K562 (cell line): ENCODE measurements around the gene FBXL3. TPM values are rescaled to one million over a fixed set of nuclear protein-coding genes. Genes with fewer than 3 reads are reported as not detected.
"Not testable (repeated sequence)": the region's sequence is repeated elsewhere in the genome, so short reads cannot be mapped to it uniquely, and the experiment has no call there.

Source experiments
- ATAC-seq: fragments of 200-7000 bp; cut with Tn5 transposase; 3 replicates; pipeline ENCODE4 v1.9.1; 2020; ENCODE audit warnings: moderate library complexity
- BruUV-seq: library from RNA; stranded (reverse); fragments of 400-500 nt; replicated peaks from 2 replicates; lab custom pipeline; 2021; lab: Mats Ljungman, UMichigan
- CTCF ChIA-PET: fragments of 300-600 bp; formaldehyde crosslinking; extraction: SDS; loops from one replicate; lab custom pipeline; 2021; ENCODE audit warnings: low intra/inter-chr PET ratio; lab: Yijun Ruan, JAX
- POLR2A ChIA-PET: fragments of 300-600, 350-650 bp; sonication (Branson Sonifier 250); formaldehyde crosslinking; extraction: SDS; loops from one replicate; lab custom pipeline; 2021; ENCODE audit warnings: antibody characterized with exemption, inconsistent platforms; lab: Yijun Ruan, JAX
- DNase-seq, 4 experiments: peaks; one replicate each; pipeline versions ENCODE4 v3.0.0 to v3.0.0-alpha.2; 2011 to 2018; ENCODE audit warnings: low spot score in 3 of 4, mixed read lengths in 3 of 4; ENCODE audit errors: extremely low read depth in 1 of 4
- FAIRE-seq: peaks from 2 replicates; lab custom pipeline; 2011; peaks lifted over from hg19 to GRCh38; lab: Jason Lieb, UNC
- H2AFZ ChIP-seq: 2 replicates; pipeline ENCODE4 v1.6.0; 2011; ENCODE audit warnings: low read depth, low read length, control low read depth, inconsistent platforms
- H3K27ac ChIP-seq: fragments of 200-600 bp; 3 replicates; pipeline ENCODE4 v1.8.0; 2011; ENCODE audit warnings: low read depth, mild to moderate bottlenecking, control low read depth, inconsistent platforms, low read length, moderate library complexity, mixed read lengths; ENCODE audit errors: extremely low read depth
- H3K27me3 ChIP-seq, 2 experiments: fragments of 300-600 bp in 1 of 2; 2 replicates in 1 of 2; 3 replicates in 1 of 2; pipeline versions ENCODE4 v1.6.0 to v1.8.0; 2011; ENCODE audit warnings: inconsistent platforms in 2 of 2, low read length in 2 of 2, mild to moderate bottlenecking in 1 of 2, mixed read lengths in 1 of 2, moderate library complexity in 1 of 2; ENCODE audit not compliant: control insufficient read depth in 2 of 2, insufficient read depth in 2 of 2
- H3K36me3 ChIP-seq: fragments of 300-600 bp; 3 replicates; pipeline ENCODE4 v1.8.0; 2011; ENCODE audit warnings: mild to moderate bottlenecking, low read length, inconsistent platforms; ENCODE audit not compliant: control insufficient read depth, insufficient read depth
- H3K4me1 ChIP-seq, 2 experiments: fragments of 200-600 bp in 1 of 2; replicated peaks in 1 of 2; 2 replicates in 1 of 2; 3 replicates in 1 of 2; pipeline versions ENCODE4 v1.5.1 to v1.8.0; 2011; ENCODE audit warnings: inconsistent platforms in 2 of 2, low read length in 2 of 2, mild to moderate bottlenecking in 1 of 2, mixed read lengths in 1 of 2, moderate library complexity in 1 of 2; ENCODE audit not compliant: control insufficient read depth in 2 of 2, insufficient read depth in 2 of 2
- H3K4me2 ChIP-seq: 2 replicates; pipeline ENCODE4 v1.6.1; 2011; ENCODE audit warnings: low read length, control low read depth, inconsistent platforms, mixed read lengths; ENCODE audit not compliant: insufficient read depth
- H3K4me3 ChIP-seq: fragments of 200-600 bp; sonication (generic), shearing (Covaris generic); 2 replicates; pipeline ENCODE4 v1.5.1; 2016; ENCODE audit warnings: control low read depth, inconsistent platforms
- H3K79me2 ChIP-seq: fragments of 200-600 bp; 3 replicates; pipeline ENCODE4 v1.8.0; 2011; ENCODE audit warnings: low read length, inconsistent platforms; ENCODE audit not compliant: control insufficient read depth, insufficient read depth
- H3K9ac ChIP-seq, 2 experiments: 2 replicates each; pipeline versions ENCODE4 v1.6.0 to v1.6.1; 2011; ENCODE audit warnings: low read depth in 2 of 2, low read length in 2 of 2, control low read depth in 1 of 2, inconsistent platforms in 1 of 2, mild to moderate bottlenecking in 1 of 2, mixed read lengths in 1 of 2; ENCODE audit not compliant: insufficient read depth in 1 of 2
- H3K9me1 ChIP-seq: one replicate; pipeline ENCODE4 v1.6.0; 2011; ENCODE audit warnings: inconsistent platforms, mild to moderate bottlenecking, low read length, moderate library complexity; ENCODE audit not compliant: control insufficient read depth, insufficient read depth
- H3K9me3 ChIP-seq: replicated peaks from 2 replicates; pipeline ENCODE4 v1.5.1; 2011; ENCODE audit warnings: low read depth, low read length, inconsistent platforms; ENCODE audit not compliant: control insufficient read depth, insufficient read depth
- H4K20me1 ChIP-seq: replicated peaks from 2 replicates; pipeline ENCODE4 v1.6.1; 2011; ENCODE audit warnings: low read length, inconsistent platforms, mixed read lengths; ENCODE audit not compliant: control insufficient read depth, insufficient read depth
- RAD21 ChIP-seq, 2 experiments: fragments of 250-450 bp in 1 of 2; fragments of 450-650 bp in 1 of 2; sonication (Bioruptor Pico) in 1 of 2; formaldehyde crosslinking in 1 of 2; IDR thresholded peaks in 1 of 2; conservative IDR thresholded peaks in 1 of 2; 2 replicates each; pipeline versions ENCODE4 v1.4.0 to v1.8.0; 2020 to 2022; ENCODE audit warnings: mild to moderate bottlenecking in 2 of 2, moderate library complexity in 1 of 2
- ZNF146 ChIP-seq: IDR thresholded peaks from one replicate; pipeline ENCODE4 v1.6.1; 2018; ENCODE audit warnings: missing compliant biosample characterization; ENCODE audit not compliant: unreplicated experiment
- whole genome bisulfite sequencing: fragments of 100-300 bp; shearing (Covaris generic); methylation state at CpG from one replicate; pipeline ENCODE4 v1.1.6; 2016; ENCODE audit warnings: low coverage, mixed read lengths; ENCODE audit not compliant: insufficient coverage; ENCODE audit errors: missing lambda C conversion rate; 5-methylcytosine and 5-hydroxymethylcytosine counted together
- in situ Hi-C: fragments of 300-500 bp; cut with MboI; formaldehyde crosslinking; loops from 4 replicates; pipeline ENCODE4 v1.15.0; 2018; ENCODE audit warnings: inconsistent platforms, mixed read lengths
- intact Hi-C: fragments of 100-400 bp; cut with micrococcal nuclease; formaldehyde crosslinking; loops from 2 replicates; pipeline ENCODE4 v1.14.2; 2022
- polyA plus RNA-seq, 8 experiments: library from polyadenylated mRNA; depleted of rRNA in 4 of 8; stranded (reverse) in 5 of 8; unstranded in 3 of 8; fragments of >200 nt; fragmentation: Nextera tagmentation in 2 of 8; fragmentation: Illumina TruSeq in 1 of 8; extraction: Ambion mirVana in 2 of 8; extraction: Trizol in 1 of 8; gene quantifications; 2 replicates each; pipeline versions ENCODE4 v1.2.1 to v1.2.3, GENCODE V29; 2011 to 2014; ENCODE audit warnings: inconsistent platforms in 1 of 8, missing spikeins in 1 of 8
- total RNA-seq, 7 experiments: library from RNA; depleted of rRNA in 6 of 7; stranded (reverse); fragments of >200 nt in 6 of 7; fragmentation: Illumina TruSeq in 2 of 7; extraction: Trizol in 2 of 7; gene quantifications; 2 replicates each; pipeline versions ENCODE4 v1.2.1 to v1.2.3, GENCODE V29; 2011 to 2021; ENCODE audit warnings: low replicate concordance in 1 of 7

The FBXL3 gene
- total and polyA plus RNA-seq, 9 of the 15 experiments (the other 6 are each of a cell fraction or from before 2014, with no cell fraction given): 3.8 to 16.4 (median 12.6) TPM

- Histone ChIP-seq H3K27me3 (no peaks in the 10 kb centered on the region), H3K9ac (no peak overlapping the region), H3K4me2 (no peak overlapping the region), H2AFZ (no peak overlapping the region), H3K4me1 (no peaks in the 10 kb centered on the region), H3K9me3 (no peaks in the 10 kb centered on the region), H3K79me2 (peaks cover 3% of the 10 kb centered on the region; the same call in 2 of the 3 replicates), H3K36me3 (peaks cover 74% of the 10 kb centered on the region), H4K20me1 (no peaks in the 10 kb centered on the region), H3K27ac (no peak overlapping the region), H3K4me3 (no peak overlapping the region), H3K9me1 (no peaks in the 10 kb centered on the region)
- BruUV-seq: no TSS peak
- intact Hi-C loops: no loop called here
- no peak for DNase-seq
- TF ChIP-seq RAD21 (CRISPR knock-in tag; conservative IDR thresholded peaks at IDR 0.05 in 1 of 2, IDR thresholded peaks at IDR 0.05 in 1 of 2): no peak
- FAIRE-seq: no peak
- ChIA-PET POLR2A (interaction anchor here (0.9 to 1.6 kb wide), 4 partner anchors 7 to 21 kb away, joined by 3 read pairs; no protein-coding TSS in a partner anchor), CTCF (no interaction called here)
- ATAC-seq: no peak
- WGBS: 55% methylated on average over 2 of the region's 2 CpGs
- in situ Hi-C loops: no loop called here
These were observed 13.0 kb downstream of the FBXL3 start for GRCh38 chr13:77013853-77014542.

- H3K4me2 ChIP-seq, H3K4me3 ChIP-seq, H2AFZ ChIP-seq, H3K79me2 ChIP-seq, ATAC-seq, intact Hi-C loops, H3K27me3 ChIP-seq, H3K4me1 ChIP-seq, H4K20me1 ChIP-seq, in situ Hi-C loops, H3K9me1 ChIP-seq, H3K9me3 ChIP-seq, POLR2A ChIA-PET, FAIRE-seq, BruUV-seq, DNase-seq, CTCF ChIA-PET, H3K9ac ChIP-seq, H3K27ac ChIP-seq: not testable (repeated sequence)
- WGBS: 98% methylated on average over 5 of the region's 5 CpGs
- peak; percentile 32 for TF ChIP-seq ZNF146
- peaks cover 63% of the 10 kb centered on the region for H3K36me3 ChIP-seq
These were observed 17.2 kb downstream of the FBXL3 start for GRCh38 chr13:77009719-77010118.
